Activated CD4-positive, CD25-positive, alpha-beta regulatory T cell (primary cell): ENCODE data around the gene GOLGA7B.

Experiments
- DNase-seq, 4 experiments: peaks; one replicate each; lab custom pipeline; 2025; lab: John Stamatoyannopoulos, UW

Gene GOLGA7B

DNA sequence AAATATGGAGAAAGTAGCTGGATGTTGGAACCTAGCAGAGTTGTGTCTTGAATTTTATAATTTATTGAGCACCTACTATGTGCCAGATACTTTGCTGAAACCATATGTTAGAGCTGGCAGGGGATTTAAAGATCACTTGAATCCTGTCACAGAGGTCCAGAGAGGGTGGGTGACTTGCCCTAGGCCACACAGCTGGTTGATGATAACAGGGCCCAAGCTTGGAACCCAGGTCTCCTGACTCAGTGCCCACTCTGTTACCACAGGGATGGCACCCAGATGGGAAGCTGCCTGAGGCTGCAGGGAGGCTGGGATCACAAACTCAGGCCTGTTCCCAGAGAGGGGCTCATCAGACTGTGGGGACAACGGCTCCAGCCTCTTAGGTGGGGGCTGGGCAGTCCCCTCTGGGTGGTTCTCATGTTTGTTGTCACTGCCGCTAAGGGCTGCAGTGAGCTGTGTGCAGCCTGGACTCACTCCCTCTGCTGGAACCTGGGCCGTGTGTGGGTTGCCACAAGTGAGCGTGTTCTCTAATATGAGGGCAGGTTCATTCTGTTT, 18.6 kb downstream of the GOLGA7B start:
- no peak for DNase-seq

DNA sequence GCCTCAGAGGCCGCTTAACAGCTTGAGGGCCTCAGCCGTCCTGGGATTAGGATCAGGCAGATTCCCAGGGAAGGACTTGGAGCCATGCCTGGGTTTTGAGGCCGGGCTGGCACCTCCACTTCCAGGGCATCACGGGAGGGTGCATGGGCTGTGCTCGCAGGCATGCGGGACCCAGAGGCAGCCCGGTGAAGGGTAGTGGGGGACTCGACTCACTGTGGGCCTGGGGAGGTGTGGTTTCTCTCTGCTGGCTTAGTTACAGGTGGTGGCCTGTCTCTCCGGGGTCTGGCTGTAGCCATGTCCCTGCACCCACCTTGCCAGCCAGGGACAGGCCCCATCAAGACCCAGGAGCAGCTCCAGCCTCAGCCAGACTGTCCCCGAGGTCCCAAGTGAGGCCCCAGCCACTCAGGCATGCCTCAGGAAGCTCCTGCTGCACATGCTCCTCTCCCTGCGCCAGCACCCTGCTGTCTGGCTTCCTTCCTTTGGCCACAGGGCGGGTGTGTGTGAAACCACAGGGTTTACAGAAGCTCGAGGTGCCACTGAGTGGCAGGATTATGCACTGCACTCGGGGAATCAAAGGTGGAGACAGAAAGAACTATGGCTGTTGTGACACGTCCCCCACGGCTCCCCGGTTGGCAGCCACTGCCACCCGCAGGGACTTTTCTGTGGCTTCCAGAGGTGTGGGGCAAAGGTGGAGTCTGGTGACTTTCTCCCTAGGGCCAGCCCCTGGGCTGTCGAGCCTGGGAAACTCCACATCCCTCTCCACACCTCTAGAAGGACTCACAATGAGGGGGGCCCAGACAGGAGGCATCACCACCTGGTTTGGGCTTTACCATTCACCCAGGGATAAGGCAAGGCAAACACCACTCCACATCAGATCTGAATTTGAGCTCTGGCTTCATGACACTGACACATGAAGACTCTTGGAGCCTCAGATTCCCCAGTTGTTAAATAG, 19.7 kb downstream of the GOLGA7B start:
- DNase-seq, result peak; percentile 47 to 65 (median 60)

DNA sequence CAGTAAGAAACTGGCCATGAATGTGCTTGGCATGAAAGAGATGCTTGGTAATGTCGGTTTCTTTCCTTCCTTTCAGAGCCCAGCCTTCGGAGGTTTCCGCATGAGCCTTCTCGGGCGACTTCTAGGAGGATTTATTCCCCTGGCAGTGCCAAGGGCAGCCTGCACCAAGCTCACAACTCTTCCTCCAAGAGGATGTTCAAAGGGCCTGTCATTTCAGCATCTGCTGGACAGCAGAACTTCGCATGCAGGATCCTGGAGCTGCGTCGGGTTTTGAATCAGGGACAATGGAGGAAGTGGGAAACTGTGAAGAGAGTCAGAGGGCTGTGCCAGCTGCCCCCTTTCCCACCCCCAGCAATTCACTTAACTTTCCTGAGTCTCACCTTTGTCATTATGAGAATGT, 21.3 kb downstream of the GOLGA7B start:
- DNase-seq, result no peak

DNA sequence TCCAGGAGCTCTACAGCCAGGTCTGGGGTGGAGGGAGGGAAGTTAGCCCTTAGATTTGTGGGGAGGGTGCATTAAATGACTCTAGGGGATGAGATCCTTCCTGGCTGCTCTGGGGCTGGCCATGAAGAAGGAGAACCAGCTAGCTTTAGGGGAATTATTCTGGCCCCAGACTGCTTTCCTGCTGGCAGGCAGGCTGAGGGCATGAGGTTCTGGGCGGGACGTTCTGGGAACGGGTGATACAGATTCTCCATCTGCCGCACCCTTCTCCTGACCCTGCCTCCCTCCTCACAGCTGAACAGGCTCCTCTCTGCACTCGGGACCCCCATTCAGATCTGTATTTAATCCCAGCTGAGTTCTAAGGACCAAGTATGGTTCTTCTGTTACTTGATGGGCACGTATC, 23.9 kb downstream of the GOLGA7B start:
- no peak for DNase-seq

DNA sequence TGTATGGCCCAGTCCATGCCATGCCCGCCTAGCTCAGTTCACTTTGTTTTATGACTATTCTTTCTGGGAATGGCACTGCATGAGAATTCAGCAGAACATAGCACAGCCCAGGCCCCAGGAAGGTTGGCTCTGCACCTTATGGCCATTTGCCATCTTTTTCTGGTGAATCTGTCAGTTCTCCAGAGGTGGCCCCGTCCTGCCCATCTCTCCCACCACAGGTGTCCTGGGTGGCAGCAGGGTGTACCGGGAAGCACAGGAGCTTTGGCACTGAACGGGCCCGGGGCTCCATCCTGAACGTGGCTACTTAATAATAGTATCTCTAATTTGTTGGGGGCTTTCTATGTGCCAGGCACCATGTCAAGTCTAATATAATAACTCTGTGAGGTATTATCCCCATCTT, 24.7 kb downstream of the GOLGA7B start:
- no peak for DNase-seq

DNA sequence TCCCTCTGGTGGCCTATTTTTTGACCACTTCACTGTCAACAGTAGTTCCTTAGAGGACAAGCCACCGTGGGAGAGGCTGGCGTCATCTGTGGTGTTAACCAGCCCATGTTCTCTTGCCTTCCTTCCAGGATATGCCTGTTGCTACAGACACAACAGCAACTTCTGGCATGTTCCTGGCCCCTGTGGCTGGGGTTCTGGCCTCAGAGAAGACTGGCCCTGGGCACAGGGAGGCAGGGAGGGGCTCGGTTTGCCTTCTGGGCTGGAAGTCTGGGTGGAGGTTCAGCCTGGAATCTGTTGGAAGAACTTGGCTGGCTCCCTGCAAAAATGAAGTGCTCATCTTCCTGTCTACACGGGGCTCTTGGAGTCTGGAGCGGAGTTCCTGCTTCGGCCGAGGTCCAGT, 25.7 kb downstream of the GOLGA7B start:
- no peak for DNase-seq

DNA sequence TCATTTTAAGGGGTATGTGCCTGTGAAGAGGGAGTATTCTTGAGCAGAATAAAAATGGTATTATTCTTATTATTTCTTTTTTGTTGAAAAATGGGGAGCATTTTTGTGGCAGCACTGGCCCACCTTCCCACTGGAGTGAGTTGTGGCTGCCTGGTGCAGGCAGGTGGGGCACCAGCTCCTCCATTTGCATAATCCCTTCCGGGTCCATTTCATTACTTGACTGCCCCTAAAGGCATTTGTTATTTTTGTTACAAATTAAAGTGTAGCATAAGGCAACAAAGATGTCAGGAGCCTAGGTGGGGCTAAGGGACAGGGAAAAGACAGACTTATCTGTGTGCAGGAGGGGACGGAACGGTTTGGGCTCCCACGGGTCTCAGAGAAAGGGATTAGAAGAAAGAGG, 26.8 kb downstream of the GOLGA7B start:
- no peak for DNase-seq

DNA sequence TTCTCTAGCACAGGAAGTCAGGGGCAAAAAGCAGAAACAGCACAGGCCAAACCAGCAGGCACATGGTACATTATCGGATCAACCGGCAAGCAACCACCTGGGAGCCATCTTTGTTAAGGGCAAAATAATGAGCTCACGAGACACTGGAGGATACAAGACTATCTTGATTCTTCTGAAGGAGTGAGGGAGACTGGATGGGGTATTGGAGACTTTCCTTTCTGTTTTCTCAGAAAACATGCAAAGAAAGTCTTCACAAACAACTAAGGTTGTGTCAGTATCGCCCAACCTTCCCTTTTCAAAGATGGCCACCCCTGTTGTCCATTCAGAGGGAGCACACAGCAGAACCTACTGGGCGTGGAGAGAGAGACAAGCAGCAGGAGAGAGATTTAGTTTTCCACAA, 29.6 kb downstream of the GOLGA7B start:
- DNase-seq, result no peak

DNA sequence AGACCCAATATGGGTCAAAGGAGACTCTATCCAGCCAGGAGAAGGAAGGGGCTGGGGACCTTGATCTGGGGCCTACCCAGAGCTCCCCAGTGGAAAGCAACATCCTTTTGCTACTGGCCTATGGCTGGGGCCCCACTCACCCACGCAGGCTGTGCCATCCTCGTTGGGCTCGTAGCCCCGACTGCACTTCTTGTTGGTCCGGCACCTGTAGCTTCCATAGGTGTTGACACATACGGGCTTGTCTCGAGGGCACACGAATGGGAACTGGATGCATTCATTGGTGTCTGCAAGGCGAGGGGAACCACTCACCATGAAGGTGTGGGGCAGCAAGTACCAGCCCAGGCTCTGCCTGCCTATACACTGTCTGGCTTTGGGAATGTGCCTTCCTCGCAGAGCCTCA, 30.5 kb downstream of the GOLGA7B start:
- DNase-seq, result no peak

DNA sequence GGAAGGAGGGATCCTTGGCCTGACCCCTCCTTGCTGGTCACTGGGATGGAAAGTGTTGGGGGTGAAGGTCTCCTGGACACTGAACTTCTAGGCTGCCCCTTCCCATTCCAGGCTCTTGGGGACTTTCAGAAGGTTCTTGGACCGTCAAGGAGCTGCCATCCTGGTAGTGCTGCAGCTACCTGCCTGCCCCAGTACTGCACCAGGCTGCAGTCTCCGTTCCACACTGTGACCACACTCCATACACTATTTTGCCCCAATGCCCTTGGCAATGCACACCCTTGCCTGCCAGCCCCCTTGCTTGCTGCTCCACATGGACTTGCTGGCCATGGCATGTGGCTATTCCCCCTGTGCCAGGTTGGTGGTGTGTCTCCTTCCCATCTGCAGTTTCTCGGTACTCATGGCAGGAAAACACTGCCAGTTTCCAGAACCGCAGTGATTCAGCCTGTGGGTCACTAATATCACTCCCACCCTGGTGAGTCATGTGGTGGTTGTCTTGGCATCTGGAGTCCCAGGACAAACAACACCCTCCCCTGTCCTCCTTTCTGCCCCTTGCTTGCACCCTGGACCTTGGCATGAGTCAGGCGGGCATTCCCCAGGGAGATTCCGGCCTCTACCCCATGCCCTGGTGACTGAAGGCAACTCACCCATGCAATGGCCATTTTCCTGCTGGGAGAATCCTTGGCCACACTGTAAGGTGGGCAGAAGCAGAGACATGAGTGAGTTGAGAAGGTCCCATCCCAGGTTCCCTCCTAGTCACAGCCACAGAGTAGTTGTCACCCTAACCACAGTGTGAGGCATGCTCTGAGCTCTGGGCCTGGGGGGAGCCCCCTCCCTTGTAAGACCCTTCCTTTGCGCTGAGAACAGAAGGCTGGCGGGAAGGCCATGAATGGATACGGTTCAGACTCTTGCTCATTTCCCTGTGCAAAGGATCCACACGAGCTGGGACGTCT, 32.8 kb downstream of the GOLGA7B start:
- DNase-seq, result no peak

DNA sequence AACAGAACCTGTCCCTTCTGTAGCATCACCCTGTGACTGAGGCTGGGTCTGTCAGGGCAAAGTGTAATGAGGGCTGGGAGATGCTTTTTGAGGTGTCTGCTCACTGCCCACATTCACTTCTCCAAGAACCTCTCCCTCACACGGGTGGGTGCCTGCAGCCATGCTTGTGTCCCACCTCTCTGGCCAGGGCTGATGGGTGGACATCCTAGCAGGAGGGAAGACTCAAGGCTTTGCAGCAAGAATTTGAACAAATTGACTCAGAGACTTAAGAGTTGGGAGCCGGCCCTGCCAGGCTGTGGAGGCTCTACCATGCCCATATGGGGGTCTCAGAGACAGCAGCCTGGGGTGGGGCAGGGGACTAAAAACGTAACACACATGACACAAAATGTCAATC, 33.4 kb downstream of the GOLGA7B start:
- no peak for DNase-seq

DNA sequence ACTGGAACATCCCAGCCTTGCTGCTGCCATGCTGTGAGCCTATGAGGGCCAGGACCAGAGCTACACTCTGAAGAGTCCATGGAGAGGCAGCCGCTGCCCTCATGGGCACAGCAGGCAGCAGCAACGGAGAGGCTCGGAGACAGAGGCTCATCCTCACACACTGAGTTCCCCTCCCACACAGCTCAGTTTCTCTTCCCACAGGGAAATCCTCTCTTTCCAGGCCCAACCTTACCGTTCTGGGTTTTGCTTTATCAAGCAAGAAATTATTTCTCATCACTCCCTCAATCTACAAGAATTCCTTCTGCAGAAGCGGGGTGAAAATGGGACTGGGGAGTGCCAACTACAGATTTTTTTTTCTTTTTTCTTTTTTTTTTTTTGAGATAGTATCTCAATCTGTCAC, 36.6 kb downstream of the GOLGA7B start:
- DNase-seq, result no peak

DNA sequence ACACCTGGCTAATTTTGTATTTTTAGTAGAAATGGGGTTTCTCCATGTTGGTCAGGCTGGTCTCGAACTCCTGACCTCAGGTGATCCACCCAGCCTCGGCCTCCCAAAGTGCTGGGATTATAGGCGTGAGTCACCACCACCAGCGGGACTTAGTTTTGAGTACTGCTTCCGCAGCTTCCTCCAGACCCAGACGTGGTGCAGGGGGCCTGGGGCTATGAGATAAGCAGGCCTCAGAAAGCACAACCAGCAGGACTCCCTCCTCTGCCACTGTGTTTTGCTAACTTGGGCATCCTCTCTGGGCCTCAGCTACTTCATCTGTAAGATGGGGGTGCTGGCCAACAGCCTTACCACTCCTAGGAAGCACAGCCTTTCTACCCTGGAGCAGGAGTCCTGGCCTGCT, 37.8 kb downstream of the GOLGA7B start:
- DNase-seq, result no peak

DNA sequence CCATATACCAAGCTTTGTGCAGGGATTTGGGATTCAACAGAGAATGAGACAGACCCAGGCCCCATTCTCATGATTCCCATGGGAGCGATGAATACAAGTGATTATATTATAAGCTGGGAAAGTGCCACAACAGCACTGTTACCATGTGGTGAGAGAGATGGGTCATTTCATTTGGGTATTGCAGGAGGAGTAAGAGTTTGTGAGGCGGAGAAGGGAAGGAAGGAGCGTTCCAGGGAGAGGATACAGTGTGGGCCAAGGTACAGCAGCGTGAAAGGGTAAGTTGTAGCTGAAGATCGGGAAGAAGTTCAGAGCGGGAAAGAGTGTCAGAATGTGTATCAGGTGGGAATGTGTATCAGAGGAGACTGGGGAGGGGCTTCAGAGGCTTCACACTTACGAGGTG, 38.5 kb downstream of the GOLGA7B start:
- no peak for DNase-seq

DNA sequence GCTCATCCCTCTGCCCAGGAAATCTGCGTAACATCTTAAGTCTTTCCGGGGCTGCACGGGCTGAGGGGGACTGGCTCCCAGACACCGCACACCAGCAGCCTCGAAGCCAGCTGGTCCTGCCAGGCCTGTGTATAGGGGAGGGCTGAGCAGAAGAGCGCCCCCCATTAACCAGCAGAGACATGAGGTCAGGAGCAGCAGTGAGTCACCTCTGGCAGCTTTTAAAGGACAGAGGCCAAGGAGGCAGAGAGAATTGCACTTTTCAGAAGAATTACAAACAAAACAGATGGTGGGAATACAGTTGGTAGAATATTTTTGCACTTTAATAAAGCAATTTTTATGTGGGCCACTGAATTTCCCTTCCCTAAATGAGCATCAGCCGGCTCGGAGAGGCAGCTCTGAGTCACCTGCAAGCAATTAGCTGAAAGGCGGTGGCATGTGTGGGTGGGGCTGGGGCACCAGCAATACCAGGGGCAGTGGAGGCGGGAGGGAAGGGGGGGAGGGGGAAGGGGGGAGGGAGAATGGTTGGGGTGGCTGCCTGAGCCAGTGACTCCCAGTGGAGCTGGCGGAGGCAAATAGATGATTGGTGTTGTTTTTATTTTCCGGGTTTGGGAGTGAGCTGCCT, 39.1 kb downstream of the GOLGA7B start:
- DNase-seq, result no peak

DNA sequence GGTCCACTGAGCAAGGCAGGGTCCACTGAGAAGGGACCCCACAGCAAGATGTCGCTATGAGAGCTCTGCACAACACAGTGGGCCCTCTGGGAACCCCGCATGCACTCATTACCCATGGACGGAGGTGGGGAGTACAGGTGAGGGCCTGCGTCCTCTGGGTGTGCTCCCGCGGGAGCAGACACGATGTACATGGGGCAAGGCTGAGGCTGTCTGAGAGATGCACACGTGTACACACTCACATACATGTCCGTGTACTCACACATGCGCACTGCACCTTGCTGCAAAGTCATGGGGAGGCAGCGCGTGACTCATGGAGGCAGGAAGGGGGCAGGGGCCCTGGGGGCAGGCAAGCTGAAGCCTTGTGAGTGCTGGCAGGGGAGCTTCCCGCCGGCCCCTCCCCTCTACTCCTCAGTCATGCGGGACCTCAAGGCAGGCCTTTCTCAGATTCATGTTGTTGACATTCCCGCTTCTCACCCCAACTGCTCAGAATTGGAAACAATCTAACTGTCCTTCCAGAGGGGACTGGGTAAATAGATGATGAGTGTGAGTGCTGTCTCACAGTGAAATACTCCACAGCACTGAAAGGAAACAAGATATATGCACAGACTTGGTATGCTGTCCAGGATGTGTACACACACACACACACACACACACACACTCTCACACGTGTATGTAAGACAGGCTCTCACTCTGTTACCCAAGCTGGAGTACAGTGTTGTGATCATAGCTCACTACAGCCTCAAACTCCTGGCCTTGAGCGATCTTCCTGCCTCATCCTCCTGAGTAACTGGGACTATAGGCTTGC, 40.0 kb downstream of the GOLGA7B start:
- no peak for DNase-seq

DNA sequence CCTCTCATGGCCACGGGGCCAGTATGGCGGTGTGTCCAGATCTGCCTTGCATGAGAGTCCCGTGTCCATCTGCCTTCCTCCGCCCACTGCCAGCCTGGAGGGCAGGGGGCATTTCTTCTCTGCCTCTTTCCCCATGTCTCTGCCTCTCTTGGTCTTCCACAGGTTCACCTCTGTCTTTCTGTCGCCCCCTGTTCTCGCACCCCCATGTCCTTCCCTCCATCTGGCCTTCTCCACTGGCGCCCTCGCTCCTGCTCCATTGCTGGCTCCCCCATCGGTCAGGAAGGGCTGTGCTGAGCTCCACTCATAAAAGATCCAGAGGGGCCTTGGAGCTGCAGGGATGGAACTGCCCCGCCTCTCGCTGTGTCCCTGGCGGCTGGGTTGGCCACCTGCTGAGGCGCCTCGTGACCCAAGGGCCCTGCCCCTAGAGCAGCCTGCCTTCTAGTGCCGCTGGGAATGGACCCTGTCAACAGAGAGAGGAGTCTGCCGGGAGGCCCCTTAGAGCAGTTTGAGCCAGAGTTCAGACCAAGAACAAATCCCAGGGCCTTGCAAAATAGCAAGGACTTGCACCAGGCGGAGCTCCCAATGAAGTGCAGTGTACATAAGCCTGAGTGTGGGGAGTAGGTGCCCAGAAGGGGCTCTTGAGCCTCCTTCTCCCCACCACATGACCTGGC, 42.0 kb downstream of the GOLGA7B start:
- DNase-seq, result no peak

DNA sequence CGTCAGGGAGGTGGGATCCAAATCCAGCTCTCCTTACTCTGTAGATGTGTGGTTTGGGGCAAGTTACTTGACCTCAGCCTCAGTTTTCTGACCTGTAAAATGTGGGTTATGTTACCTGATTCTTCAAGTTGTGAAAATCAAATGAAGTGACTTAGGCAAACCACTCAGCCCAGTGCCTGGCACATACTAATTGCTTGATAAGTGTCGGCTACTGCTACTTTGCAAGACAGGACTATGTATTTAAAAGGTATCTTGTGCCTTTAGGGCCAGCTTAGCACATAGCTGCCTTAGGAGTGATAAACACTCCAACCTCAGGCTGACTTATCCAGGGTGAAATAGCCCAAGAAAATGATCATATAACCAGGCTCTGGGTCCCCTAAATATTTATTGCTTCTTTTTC, 42.9 kb downstream of the GOLGA7B start:
- no peak for DNase-seq

DNA sequence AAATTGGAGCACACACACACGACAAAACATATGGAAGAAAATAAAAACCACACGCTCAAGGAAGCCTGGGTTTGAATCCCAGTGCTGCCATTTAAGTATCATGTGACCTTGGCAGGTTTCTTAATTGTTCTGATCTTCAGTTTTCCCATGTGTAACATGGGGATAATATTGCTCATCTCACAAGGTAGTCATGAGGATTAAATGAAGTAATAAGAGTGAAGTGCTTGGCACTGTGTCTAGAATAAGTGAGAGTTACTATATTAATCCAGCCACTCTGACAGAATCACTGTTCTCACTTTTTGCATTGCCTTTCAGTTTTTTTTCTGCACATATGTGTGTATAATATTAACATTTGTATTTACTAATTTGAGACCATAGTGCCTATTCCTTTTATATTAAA, 43.3 kb downstream of the GOLGA7B start:
- no peak for DNase-seq

DNA sequence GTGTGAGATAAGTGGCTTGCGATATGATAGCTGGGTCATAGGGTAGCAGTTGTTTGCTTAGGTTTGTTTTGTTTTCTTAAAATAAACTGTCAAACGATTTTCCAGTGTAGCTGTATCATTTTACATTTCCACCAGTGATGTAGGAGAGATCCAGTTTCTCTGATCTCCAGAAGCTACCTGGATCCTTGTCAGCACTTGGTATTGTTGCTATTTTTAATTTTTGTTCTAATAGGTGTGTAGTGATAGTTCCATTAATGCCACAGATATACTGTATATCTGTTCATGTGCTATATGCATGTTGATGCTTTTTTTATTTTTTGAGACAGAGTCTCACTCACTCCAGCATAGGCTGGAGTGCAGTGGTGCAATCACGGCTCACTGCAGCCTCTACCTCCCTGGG, 44.4 kb downstream of the GOLGA7B start:
- no peak for DNase-seq

DNA sequence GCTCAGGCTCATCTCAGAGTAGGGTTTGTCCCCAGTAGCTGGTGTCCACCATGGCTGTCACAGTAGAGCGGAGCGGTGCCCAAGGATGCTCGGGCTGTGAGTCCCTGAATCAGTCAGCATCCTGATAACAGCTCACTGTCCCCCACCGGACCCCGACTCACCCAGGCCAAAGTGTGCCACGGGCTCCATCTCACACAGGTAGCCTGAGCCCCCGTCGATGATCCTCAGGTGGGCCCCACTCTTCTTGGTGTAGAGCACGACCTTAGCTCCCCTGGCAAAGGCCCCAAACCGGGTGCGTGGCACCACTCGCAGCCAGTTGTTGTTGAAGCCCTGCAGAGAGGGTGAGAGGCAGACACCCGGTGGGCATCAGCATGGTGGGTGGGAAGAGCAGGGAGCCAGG, 45.4 kb downstream of the GOLGA7B start:
- DNase-seq, result no peak
